Uterus (tissue), 4 donors: Measurements from ENCODE around the gene AQR. TPM values are rescaled to one million over a fixed set of nuclear protein-coding genes. Genes with fewer than 3 reads are reported as not detected.
"Not testable (repeated sequence)": the region's sequence is repeated elsewhere in the genome, so short reads cannot be mapped to it uniquely, and the experiment has no call there.

Source experiments
- DNase-seq, 2 donors: peaks; one replicate each; pipeline ENCODE4 v3.0.0-alpha.2; 2019 to 2020
- H3K27ac ChIP-seq, 2 donors: fragments of 200-600 bp; sonication (generic); 1 replicate in 1 of 2; 2 replicates in 1 of 2; pipeline ENCODE4 v1.5.1; 2016 to 2018
- H3K27me3 ChIP-seq, 2 donors: fragments of 200-600 bp; sonication (generic); one replicate each; pipeline ENCODE4 v1.5.1; 2018 to 2019; ENCODE audit warnings: control low read depth in 1 of 2
- H3K36me3 ChIP-seq, 2 donors: fragments of 200-600 bp; sonication (generic); one replicate each; pipeline ENCODE4 v1.5.1; 2019; ENCODE audit warnings: control low read depth in 1 of 2
- H3K4me1 ChIP-seq, 2 donors: fragments of 200-600 bp; sonication (generic); one replicate each; pipeline ENCODE4 v1.5.1; 2018 to 2019; ENCODE audit warnings: control low read depth in 1 of 2
- H3K4me3 ChIP-seq, 2 donors: fragments of 200-600 bp; sonication (generic); 1 replicate in 1 of 2; 2 replicates in 1 of 2; pipeline ENCODE4 v1.5.1; 2018 to 2019; ENCODE audit warnings: mild to moderate bottlenecking in 1 of 2
- H3K9me3 ChIP-seq, 2 donors: fragments of 200-600 bp; sonication (generic); one replicate each; pipeline ENCODE4 v1.5.1; 2019; ENCODE audit warnings: control low read depth in 1 of 2
- CTCF ChIP-seq, 4 experiments: fragments of 200-600 bp in 2 of 4; fragments of 450-650 bp in 2 of 4; sonication (generic) in 2 of 4; IDR thresholded peaks; one replicate each; pipeline ENCODE4 v1.5.1; 2016 to 2019; ENCODE audit warnings: antibody characterized with exemption in 4 of 4, mild to moderate bottlenecking in 2 of 4, moderate library complexity in 1 of 4
- POLR2A ChIP-seq, 2 donors: fragments of 450-650 bp; IDR thresholded peaks; one replicate each; pipeline ENCODE4 v1.6.1; 2016; ENCODE audit warnings: antibody characterized with exemption in 2 of 2, mild to moderate bottlenecking in 1 of 2, moderate library complexity in 1 of 2
- intact Hi-C: fragments of 100-400 bp; cut with DNase I; formaldehyde crosslinking; loops from one replicate; pipeline ENCODE4 v1.15.1; 2023; ENCODE audit warnings: low total_unique reads
- total RNA-seq, 4 donors: library from RNA; depleted of rRNA in 3 of 4; stranded (reverse); fragments of >200 nt in 3 of 4; gene quantifications; one replicate each; pipeline versions ENCODE4 v1.1.0 to v1.2.4, GENCODE V29; 2014 to 2023
- donor health status: DM: yes; HTN: yes; CAD: no.

AQR gene
- total RNA-seq, 4 donors from 2014 or later, result 13.1 to 52.7 (median 33.3) TPM

GRCh38 chr15:34984889-34985630 is 15.5 kb upstream of the AQR start:
- no peak overlapping the region for H3K4me3 ChIP-seq
- H3K36me3 ChIP-seq, result no peaks in the 10 kb centered on the region
- H3K4me1 ChIP-seq, result peaks cover 6 to 8% of the 10 kb centered on the region in 2 donors
- no peak for DNase-seq
- intact Hi-C loops, result no loop called here
- H3K27ac ChIP-seq, result no peak overlapping the region
- no peaks in the 10 kb centered on the region for H3K9me3 ChIP-seq
- TF ChIP-seq CTCF (IDR thresholded peaks at IDR 0.05) (no peak), POLR2A (IDR thresholded peaks at IDR 0.05) (no peak)
- H3K27me3 ChIP-seq, result no peaks in the 10 kb centered on the region

DNA sequence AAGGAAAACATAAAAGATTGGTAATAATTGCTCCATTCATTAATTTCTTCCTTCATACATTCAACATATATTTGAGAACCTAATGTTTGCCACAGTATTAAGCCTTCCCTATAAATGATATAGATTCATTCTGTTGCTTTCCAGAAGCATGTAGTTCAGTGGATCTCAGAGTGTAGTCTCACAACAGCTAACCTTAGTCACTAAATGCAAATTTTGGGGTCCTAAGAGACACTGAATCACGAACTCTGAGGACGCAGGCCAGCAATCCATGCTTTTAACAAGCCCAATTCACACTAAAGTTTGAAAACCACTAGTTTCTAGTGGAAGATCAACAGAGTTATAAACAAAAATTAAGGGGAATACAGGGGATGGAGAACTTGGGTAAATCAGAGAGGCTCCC is 7.2 kb upstream of the AQR start:
- Histone ChIP-seq H3K36me3 (no peaks in the 10 kb centered on the region), H3K27me3 (no peaks in the 10 kb centered on the region), H3K4me1 (no peaks in the 10 kb centered on the region), H3K27ac (no peak overlapping the region), H3K4me3 (no peak overlapping the region), H3K9me3 (no peaks in the 10 kb centered on the region)
- no peak for DNase-seq
- intact Hi-C loops, result no loop called here
- TF ChIP-seq CTCF (IDR thresholded peaks at IDR 0.05) (no peak), POLR2A (IDR thresholded peaks at IDR 0.05) (no peak)

DNA sequence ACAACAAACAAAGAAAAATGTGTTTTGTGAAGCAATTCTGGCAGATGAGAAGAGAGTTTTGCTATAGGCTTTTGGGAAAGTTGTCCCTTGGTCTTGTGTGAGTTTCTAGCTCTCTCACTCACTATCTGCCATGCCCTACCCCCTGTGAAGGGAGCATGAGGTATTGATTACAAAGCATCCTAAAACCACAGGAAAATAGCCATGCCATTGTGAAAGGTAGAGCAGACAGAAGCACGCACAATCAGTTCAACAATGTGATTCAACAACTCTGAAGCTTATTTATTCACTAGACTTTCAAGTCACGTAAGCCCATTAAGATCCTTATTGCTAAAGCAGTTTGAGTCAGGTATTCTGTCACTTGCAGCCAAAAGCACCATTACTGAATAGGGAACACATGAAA is 6.5 kb upstream of the AQR start:
- H3K4me1 ChIP-seq, result peaks cover 0 to under 1% of the 10 kb centered on the region in 2 donors

DNA sequence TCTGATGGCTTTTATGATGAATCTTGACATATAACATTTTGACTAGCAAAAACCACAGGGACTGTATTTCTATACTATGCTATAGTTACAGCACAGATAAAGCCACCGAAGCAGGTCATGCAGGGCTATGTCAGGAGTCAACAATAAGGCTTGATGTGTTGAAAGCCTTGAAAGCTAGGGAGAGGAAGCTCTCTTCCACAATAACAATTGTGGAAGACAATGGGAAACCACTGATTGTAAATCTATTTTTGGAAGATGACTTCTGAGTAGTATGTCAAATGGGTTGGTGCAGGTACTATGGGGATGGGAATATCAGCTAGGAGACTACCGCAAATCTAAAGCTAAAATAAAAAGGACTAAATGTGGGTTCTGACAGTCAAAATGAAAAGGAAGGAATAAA is 4.0 kb upstream of the AQR start:
- Histone ChIP-seq H3K27me3 (no peaks in the 10 kb centered on the region), H3K4me3 (no peak overlapping the region), H3K9me3 (no peaks in the 10 kb centered on the region), H3K4me1 (peaks cover 0 to 7% of the 10 kb centered on the region in 2 donors), H3K27ac (no peak overlapping the region), H3K36me3 (no peaks in the 10 kb centered on the region)
- intact Hi-C loops, result no loop called here
- TF ChIP-seq CTCF (IDR thresholded peaks at IDR 0.05) (no peak), POLR2A (IDR thresholded peaks at IDR 0.05) (no peak)
- DNase-seq, result no peak

More for the DNA sequence above, 6.5 kb upstream of the AQR start:
- no peak for DNase-seq
- no peaks in the 10 kb centered on the region for H3K27me3 ChIP-seq
- TF ChIP-seq CTCF (IDR thresholded peaks at IDR 0.05) (no peak), POLR2A (IDR thresholded peaks at IDR 0.05) (no peak)
- intact Hi-C loops, result no loop called here
- no peak overlapping the region for H3K4me3 ChIP-seq
- H3K9me3 ChIP-seq, result no peaks in the 10 kb centered on the region
- no peak overlapping the region for H3K27ac ChIP-seq
- H3K36me3 ChIP-seq, result no peaks in the 10 kb centered on the region

- Histone ChIP-seq H3K4me3 (peak overlapping the region; percentile 59 to 82), H3K27ac (peak overlapping the region; percentile 73 to 74)
- H3K27me3 ChIP-seq, intact Hi-C loops, H3K4me1 ChIP-seq, H3K9me3 ChIP-seq, H3K36me3 ChIP-seq: not testable (repeated sequence)
- DNase-seq, result peak in 1 of 2 donors; percentile 17
Observed at GRCh38 chr15:34970098-34970643, 629 bp upstream of the AQR start.
